HEK293 (cell line): ENCODE results near the gene ZSCAN32.

Source experiments
- CTCF ChIA-PET: fragments of 350-600 bp; formaldehyde crosslinking; extraction: SDS; loops from one replicate; lab custom pipeline; 2021; ENCODE audit warnings: antibody characterized with exemption; lab: Yijun Ruan, JAX
- POLR2A ChIA-PET: fragments of 300-600 bp; formaldehyde crosslinking; extraction: SDS; loops from one replicate; lab custom pipeline; 2020; ENCODE audit warnings: antibody characterized with exemption, inconsistent platforms; lab: Yijun Ruan, JAX
- H3K27ac ChIP-seq: fragments of 200-500 bp; sonication (Bioruptor generic); 2 replicates; pipeline ENCODE4 v1.5.1; 2014; ENCODE audit warnings: low read depth, low read length, control low read depth, inconsistent platforms; ENCODE audit errors: extremely low read depth
- H3K36me3 ChIP-seq, 2 experiments: fragments of 200-500 bp in 1 of 2; sonication (Bioruptor generic) in 1 of 2; 1 replicate in 1 of 2; 2 replicates in 1 of 2; pipeline ENCODE4 v1.5.1; 2014 to 2017; ENCODE audit warnings: inconsistent platforms in 2 of 2, low read length in 2 of 2; ENCODE audit not compliant: control insufficient read depth in 2 of 2, insufficient read depth in 1 of 2
- H3K4me1 ChIP-seq: fragments of 200-500 bp; sonication (Bioruptor generic); 2 replicates; pipeline ENCODE4 v1.5.1; 2014; ENCODE audit warnings: mild to moderate bottlenecking, low read length, inconsistent platforms; ENCODE audit not compliant: control insufficient read depth, insufficient read depth
- H3K4me3 ChIP-seq: 2 replicates; pipeline ENCODE4 v1.5.1; 2011; ENCODE audit warnings: low read depth, mild to moderate bottlenecking, control low read depth, low read length, moderate library complexity
- H3K9me3 ChIP-seq: fragments of 200-500 bp; sonication (Bioruptor generic); 2 replicates; pipeline ENCODE4 v1.5.1; 2014; ENCODE audit warnings: low read depth, low read length, inconsistent platforms; ENCODE audit not compliant: control insufficient read depth, insufficient read depth
- FEZF1 ChIP-seq: fragments of 450-650 bp; formaldehyde crosslinking; IDR thresholded peaks from 2 replicates; pipeline ENCODE4 v1.5.1; 2016; ENCODE audit warnings: missing biosample characterization, missing genetic modification characterization
- KLF1 ChIP-seq: fragments of 450-650 bp; formaldehyde crosslinking; IDR thresholded peaks from 2 replicates; pipeline ENCODE4 v1.5.1; 2016; ENCODE audit warnings: missing biosample characterization, missing genetic modification characterization
- SP2 ChIP-seq: fragments of 450-650 bp; formaldehyde crosslinking; IDR thresholded peaks from 2 replicates; pipeline ENCODE4 v1.5.1; 2016; ENCODE audit warnings: missing biosample characterization, missing genetic modification characterization
- SP3 ChIP-seq: fragments of 450-650 bp; formaldehyde crosslinking; IDR thresholded peaks from 2 replicates; pipeline ENCODE4 v1.5.1; 2016; ENCODE audit warnings: missing biosample characterization, missing genetic modification characterization
- ZBTB17 ChIP-seq: fragments of 450-650 bp; formaldehyde crosslinking; IDR thresholded peaks from 2 replicates; pipeline ENCODE4 v1.5.1; 2016; ENCODE audit warnings: missing biosample characterization, missing genetic modification characterization
- ZBTB21 ChIP-seq: fragments of 450-650 bp; formaldehyde crosslinking; IDR thresholded peaks from 2 replicates; pipeline ENCODE4 v1.5.1; 2017; ENCODE audit warnings: missing biosample characterization, missing genetic modification characterization
- ZBTB8A ChIP-seq: fragments of 450-650 bp; formaldehyde crosslinking; IDR thresholded peaks from 2 replicates; pipeline ENCODE4 v1.5.1; 2016; ENCODE audit warnings: missing biosample characterization, missing genetic modification characterization
- ZNF133 ChIP-seq: fragments of 450-650 bp; formaldehyde crosslinking; IDR thresholded peaks from 2 replicates; pipeline ENCODE4 v1.5.1; 2016; ENCODE audit warnings: missing biosample characterization, missing genetic modification characterization
- ZNF335 ChIP-seq: fragments of 450-650 bp; formaldehyde crosslinking; conservative IDR thresholded peaks from 2 replicates; pipeline ENCODE4 v1.5.1; 2016; ENCODE audit warnings: missing biosample characterization, missing genetic modification characterization
- ZNF473 ChIP-seq: fragments of 450-650 bp; formaldehyde crosslinking; IDR thresholded peaks from 2 replicates; pipeline ENCODE4 v1.5.1; 2017; ENCODE audit warnings: missing biosample characterization, missing genetic modification characterization
- ZNF623 ChIP-seq: fragments of 450-650 bp; formaldehyde crosslinking; IDR thresholded peaks from 2 replicates; pipeline ENCODE4 v1.5.1; 2016; ENCODE audit warnings: missing biosample characterization, missing genetic modification characterization
- ZNF626 ChIP-seq: fragments of 450-650 bp; sonication (Bioruptor Pico); formaldehyde crosslinking; IDR thresholded peaks from 2 replicates; pipeline ENCODE4 v1.5.1; 2018; ENCODE audit warnings: missing biosample characterization, missing genetic modification characterization, inconsistent platforms
- ZNF629 ChIP-seq: fragments of 450-650 bp; formaldehyde crosslinking; IDR thresholded peaks from 2 replicates; pipeline ENCODE4 v1.5.1; 2017; ENCODE audit warnings: missing biosample characterization, missing genetic modification characterization
- ZNF670 ChIP-seq: fragments of 450-650 bp; formaldehyde crosslinking; IDR thresholded peaks from 2 replicates; pipeline ENCODE4 v1.5.1; 2016; ENCODE audit warnings: missing biosample characterization, missing genetic modification characterization, low read depth
- ZNF76 ChIP-seq: fragments of 450-650 bp; formaldehyde crosslinking; IDR thresholded peaks from 2 replicates; pipeline ENCODE4; 2016; ENCODE audit warnings: low read depth, missing biosample characterization, missing genetic modification characterization, borderline replicate concordance
- ZNF792 ChIP-seq: fragments of 450-650 bp; formaldehyde crosslinking; IDR thresholded peaks from 2 replicates; pipeline ENCODE4 v1.5.1; 2016; ENCODE audit warnings: missing biosample characterization, missing genetic modification characterization
- TF ChIP-seq, protein P1 (sequence below): fragments of 450-650 bp; formaldehyde crosslinking; conservative IDR thresholded peaks from 2 replicates; pipeline ENCODE4 v1.5.1; 2016; ENCODE audit warnings: low read depth, missing biosample characterization, missing genetic modification characterization
- TF ChIP-seq, protein P2 (sequence below): fragments of 450-650 bp; formaldehyde crosslinking; IDR thresholded peaks from 2 replicates; pipeline ENCODE4 v1.5.1; 2016; ENCODE audit warnings: missing biosample characterization, missing genetic modification characterization
- TF ChIP-seq, protein P3 (sequence below): fragments of 450-650 bp; formaldehyde crosslinking; conservative IDR thresholded peaks from 2 replicates; pipeline ENCODE4 v1.5.1; 2016; ENCODE audit warnings: low read depth, missing biosample characterization, missing genetic modification characterization
- TF ChIP-seq, protein P4 (sequence below): fragments of 450-650 bp; formaldehyde crosslinking; optimal IDR thresholded peaks from 2 replicates; pipeline ENCODE3; 2016; ENCODE audit warnings: missing biosample characterization, mild to moderate bottlenecking, missing genetic modification characterization

Gene ZSCAN32

DNA sequence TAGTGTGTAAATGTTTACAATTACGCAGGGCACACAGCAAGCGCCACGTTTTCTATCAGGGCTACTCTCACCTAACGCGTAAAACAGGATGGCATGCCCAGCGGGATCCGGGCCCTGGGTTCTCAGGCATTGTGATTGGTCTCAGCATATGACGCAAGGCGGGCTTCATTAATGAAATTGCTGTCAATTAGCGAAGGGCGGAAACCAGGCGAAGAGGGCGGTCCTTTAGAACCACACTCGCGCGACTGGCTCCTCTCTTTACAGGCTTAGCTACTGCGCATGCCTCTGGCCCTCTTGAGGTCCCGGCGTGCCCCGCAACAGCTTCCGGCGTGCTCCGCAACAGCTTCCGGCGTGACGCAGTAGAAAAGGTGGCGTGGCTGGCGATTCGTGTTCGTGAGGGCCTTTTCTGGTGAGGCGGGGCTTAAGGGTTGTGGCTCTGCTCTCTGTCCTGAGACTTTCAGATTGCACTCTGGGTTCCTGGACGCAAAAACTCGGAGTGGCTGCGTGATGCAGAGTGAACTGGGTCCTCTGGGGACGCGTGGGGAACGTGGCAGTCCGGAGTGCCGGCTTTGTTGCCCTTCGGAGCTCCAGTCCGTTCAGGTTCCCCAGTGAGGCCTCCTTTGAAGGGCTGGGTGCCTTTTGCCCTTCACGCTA is 35.9 kb downstream of the ZSCAN32 start:
- Histone ChIP-seq H3K36me3 (no peaks in the 10 kb centered on the region), H3K27ac (peak overlapping the region; percentile 70), H3K4me1 (no peaks in the 10 kb centered on the region), H3K4me3 (peak overlapping the region; percentile 45), H3K9me3 (no peaks in the 10 kb centered on the region)
- ChIA-PET POLR2A (interaction anchor here (0.5 to 1.4 kb wide), 8 partner anchors 13 to 136 kb away, joined by 3 to 14 read pairs (median 4); partner anchors contain the start of genes CLUAP1, NAA60, ZNF174 and ZNF263), CTCF (interaction anchor here (0.6 kb wide), 1 partner anchor 335 kb away, joined by 4 read pairs; no protein-coding TSS in a partner anchor)
- TF ChIP-seq ZNF473 (tag by site-specific recombination) (no peak), ZNF133 (tag by site-specific recombination) (no peak), ZNF626 (tag by site-specific recombination) (no peak), SP2 (peak; percentile 90), ZNF76 (tag by site-specific recombination) (peak; percentile 81), ZNF629 (peak; percentile 88), ZNF670 (no peak), ZBTB17 (tag by site-specific recombination) (peak; percentile 55; the same call in 1 of the 2 replicates), ZNF335 (tag by site-specific recombination) (peak; percentile 30; the same call in 1 of the 2 replicates), ZBTB8A (tag by site-specific recombination) (peak; percentile 78), ZBTB21 (tag by site-specific recombination) (peak; percentile 73; the same call in 1 of the 2 replicates), SP3 (tag by site-specific recombination) (peak; percentile 48; the same call in 1 of the 2 replicates), ZNF792 (tag by site-specific recombination) (no peak), KLF1 (0 out of 2 replicates have a peak, but pooled peaks have one; percentile 44), ZNF623 (tag by site-specific recombination) (no peak), FEZF1 (peak; percentile 38; the same call in 1 of the 2 replicates)
- TF ChIP-seq, protein P1, sequence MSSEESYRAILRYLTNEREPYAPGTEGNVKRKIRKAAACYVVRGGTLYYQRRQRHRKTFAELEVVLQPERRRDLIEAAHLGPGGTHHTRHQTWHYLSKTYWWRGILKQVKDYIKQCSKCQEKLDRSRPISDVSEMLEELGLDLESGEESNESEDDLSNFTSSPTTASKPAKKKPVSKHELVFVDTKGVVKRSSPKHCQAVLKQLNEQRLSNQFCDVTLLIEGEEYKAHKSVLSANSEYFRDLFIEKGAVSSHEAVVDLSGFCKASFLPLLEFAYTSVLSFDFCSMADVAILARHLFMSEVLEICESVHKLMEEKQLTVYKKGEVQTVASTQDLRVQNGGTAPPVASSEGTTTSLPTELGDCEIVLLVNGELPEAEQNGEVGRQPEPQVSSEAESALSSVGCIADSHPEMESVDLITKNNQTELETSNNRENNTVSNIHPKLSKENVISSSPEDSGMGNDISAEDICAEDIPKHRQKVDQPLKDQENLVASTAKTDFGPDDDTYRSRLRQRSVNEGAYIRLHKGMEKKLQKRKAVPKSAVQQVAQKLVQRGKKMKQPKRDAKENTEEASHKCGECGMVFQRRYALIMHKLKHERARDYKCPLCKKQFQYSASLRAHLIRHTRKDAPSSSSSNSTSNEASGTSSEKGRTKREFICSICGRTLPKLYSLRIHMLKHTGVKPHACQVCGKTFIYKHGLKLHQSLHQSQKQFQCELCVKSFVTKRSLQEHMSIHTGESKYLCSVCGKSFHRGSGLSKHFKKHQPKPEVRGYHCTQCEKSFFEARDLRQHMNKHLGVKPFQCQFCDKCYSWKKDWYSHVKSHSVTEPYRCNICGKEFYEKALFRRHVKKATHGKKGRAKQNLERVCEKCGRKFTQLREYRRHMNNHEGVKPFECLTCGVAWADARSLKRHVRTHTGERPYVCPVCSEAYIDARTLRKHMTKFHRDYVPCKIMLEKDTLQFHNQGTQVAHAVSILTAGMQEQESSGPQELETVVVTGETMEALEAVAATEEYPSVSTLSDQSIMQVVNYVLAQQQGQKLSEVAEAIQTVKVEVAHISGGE (tag by site-specific recombination) = peak; percentile 85
- TF ChIP-seq, protein P2, sequence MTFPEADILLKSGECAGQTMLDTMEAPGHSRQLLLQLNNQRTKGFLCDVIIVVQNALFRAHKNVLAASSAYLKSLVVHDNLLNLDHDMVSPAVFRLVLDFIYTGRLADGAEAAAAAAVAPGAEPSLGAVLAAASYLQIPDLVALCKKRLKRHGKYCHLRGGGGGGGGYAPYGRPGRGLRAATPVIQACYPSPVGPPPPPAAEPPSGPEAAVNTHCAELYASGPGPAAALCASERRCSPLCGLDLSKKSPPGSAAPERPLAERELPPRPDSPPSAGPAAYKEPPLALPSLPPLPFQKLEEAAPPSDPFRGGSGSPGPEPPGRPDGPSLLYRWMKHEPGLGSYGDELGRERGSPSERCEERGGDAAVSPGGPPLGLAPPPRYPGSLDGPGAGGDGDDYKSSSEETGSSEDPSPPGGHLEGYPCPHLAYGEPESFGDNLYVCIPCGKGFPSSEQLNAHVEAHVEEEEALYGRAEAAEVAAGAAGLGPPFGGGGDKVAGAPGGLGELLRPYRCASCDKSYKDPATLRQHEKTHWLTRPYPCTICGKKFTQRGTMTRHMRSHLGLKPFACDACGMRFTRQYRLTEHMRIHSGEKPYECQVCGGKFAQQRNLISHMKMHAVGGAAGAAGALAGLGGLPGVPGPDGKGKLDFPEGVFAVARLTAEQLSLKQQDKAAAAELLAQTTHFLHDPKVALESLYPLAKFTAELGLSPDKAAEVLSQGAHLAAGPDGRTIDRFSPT (tag by site-specific recombination) = peak; percentile 58; the same call in 1 of the 2 replicates
- TF ChIP-seq, protein P3, sequence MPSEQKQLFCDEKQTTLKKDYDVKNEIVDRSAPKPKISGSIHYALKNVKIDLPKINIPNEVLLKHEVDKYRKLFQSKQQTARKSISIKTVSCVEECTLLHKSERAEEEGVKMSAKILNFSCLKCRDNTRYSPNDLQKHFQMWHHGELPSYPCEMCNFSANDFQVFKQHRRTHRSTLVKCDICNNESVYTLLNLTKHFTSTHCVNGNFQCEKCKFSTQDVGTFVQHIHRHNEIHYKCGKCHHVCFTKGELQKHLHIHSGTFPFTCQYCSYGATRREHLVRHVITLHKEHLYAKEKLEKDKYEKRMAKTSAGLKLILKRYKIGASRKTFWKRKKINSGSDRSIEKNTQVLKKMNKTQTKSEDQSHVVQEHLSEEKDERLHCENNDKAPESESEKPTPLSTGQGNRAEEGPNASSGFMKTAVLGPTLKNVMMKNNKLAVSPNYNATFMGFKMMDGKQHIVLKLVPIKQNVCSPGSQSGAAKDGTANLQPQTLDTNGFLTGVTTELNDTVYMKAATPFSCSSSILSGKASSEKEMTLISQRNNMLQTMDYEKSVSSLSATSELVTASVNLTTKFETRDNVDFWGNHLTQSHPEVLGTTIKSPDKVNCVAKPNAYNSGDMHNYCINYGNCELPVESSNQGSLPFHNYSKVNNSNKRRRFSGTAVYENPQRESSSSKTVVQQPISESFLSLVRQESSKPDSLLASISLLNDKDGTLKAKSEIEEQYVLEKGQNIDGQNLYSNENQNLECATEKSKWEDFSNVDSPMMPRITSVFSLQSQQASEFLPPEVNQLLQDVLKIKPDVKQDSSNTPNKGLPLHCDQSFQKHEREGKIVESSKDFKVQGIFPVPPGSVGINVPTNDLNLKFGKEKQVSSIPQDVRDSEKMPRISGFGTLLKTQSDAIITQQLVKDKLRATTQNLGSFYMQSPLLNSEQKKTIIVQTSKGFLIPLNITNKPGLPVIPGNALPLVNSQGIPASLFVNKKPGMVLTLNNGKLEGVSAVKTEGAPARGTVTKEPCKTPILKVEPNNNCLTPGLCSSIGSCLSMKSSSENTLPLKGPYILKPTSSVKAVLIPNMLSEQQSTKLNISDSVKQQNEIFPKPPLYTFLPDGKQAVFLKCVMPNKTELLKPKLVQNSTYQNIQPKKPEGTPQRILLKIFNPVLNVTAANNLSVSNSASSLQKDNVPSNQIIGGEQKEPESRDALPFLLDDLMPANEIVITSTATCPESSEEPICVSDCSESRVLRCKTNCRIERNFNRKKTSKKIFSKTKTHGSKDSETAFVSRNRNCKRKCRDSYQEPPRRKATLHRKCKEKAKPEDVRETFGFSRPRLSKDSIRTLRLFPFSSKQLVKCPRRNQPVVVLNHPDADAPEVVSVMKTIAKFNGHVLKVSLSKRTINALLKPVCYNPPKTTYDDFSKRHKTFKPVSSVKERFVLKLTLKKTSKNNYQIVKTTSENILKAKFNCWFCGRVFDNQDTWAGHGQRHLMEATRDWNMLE (tag by site-specific recombination) = peak; percentile 92
- TF ChIP-seq, protein P4, sequence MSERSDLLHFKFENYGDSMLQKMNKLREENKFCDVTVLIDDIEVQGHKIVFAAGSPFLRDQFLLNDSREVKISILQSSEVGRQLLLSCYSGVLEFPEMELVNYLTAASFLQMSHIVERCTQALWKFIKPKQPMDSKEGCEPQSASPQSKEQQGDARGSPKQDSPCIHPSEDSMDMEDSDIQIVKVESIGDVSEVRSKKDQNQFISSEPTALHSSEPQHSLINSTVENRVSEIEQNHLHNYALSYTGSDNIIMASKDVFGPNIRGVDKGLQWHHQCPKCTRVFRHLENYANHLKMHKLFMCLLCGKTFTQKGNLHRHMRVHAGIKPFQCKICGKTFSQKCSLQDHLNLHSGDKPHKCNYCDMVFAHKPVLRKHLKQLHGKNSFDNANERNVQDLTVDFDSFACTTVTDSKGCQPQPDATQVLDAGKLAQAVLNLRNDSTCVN (tag by site-specific recombination) = peak; percentile 16
